ENCODE results near the gene TMCO4. TPM values are rescaled to one million over a fixed set of nuclear protein-coding genes. Genes with fewer than 3 reads are reported as not detected.

Gene TMCO4
- total and polyA plus RNA-seq, 2 donors (not counting 3 experiments of a cell fraction or from before 2014, with no cell fraction given): 7.6 to 10.3 TPM

DNA sequence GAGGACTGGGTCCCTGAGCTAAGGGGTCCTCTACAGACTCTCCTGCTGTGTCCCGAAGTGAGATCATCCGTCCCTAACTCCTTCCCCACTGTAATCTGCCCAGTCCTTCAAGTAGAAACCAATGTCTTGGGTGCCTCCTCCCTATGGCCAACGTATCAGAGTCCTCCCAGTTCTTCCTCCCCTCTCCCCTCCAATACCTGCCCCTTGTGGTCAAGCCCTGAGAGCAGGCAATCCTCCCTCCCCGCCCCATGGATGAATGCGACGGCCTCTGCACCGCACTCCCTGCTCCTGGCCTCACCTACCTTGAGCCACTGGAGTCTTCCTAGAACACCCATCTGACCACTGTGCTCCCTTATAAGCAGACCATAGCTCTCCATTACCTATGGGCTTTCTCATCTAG is 103.9 kb downstream of the TMCO4 start:
- Histone ChIP-seq H3K27me3 (ENCODE audit: control insufficient read depth in 2 of 2, insufficient read depth in 2 of 2, low read length in 2 of 2) (no peaks in the 10 kb centered on the region), H3K9me1 (replicated peaks; ENCODE audit: control insufficient read depth, extremely low read depth, insufficient read depth, low read length) (no peaks in the 10 kb centered on the region), H3K4me2 (ENCODE audit: insufficient read depth, low read length) (no peak overlapping the region), H3K36me3 (ENCODE audit: control insufficient read depth in 2 of 2, extremely low read depth in 1 of 2, insufficient read depth in 2 of 2, low read length in 2 of 2) (no peaks in the 10 kb centered on the region), H2AFZ (ENCODE audit: low read depth, low read length) (no peak overlapping the region), H3K4me1 (ENCODE audit: control insufficient read depth, extremely low read depth, insufficient read depth, low read length) (no peaks in the 10 kb centered on the region), H3K9ac (replicated peaks; ENCODE audit: extremely low read depth, insufficient read depth, low read length) (no peak overlapping the region), H4K20me1 (replicated peaks; ENCODE audit: control insufficient read depth, extremely low read depth, insufficient read depth, low read length) (no peaks in the 10 kb centered on the region), H3K9me3 (replicated peaks; ENCODE audit: control insufficient read depth, insufficient read depth, low read length) (no peaks in the 10 kb centered on the region), H3K27ac (ENCODE audit: insufficient read depth, low read depth, low read length) (no peak overlapping the region), H3K79me2 (ENCODE audit: control insufficient read depth, insufficient read depth, low read length) (no peaks in the 10 kb centered on the region), H3K4me3 (replicated peaks in 1 of 3; ENCODE audit: insufficient read depth in 1 of 3, low read depth in 1 of 3, low read length in 3 of 3) (no peak overlapping the region)
- intact Hi-C loops (cut with micrococcal nuclease) (no loop called here), dilution Hi-C loops (cut with MboI; ENCODE audit: extremely low pct_ligation_motif_present, low sequenced_read_pairs) (no loop called here)
- CTCF ChIA-PET: interaction anchor here (10.5 kb wide), 1 partner anchor 9 kb away, joined by 53 read pairs; no protein-coding TSS in a partner anchor
- DNase-seq (ENCODE audit: low read depth, low spot score) (no peak), FAIRE-seq (no peak)
- TF ChIP-seq MAX (IDR thresholded peaks at IDR 0.05; ENCODE audit: insufficient read depth, insufficient read length): no peak
- no peak for TF ChIP-seq CTCF (IDR thresholded peaks at IDR 0.05; ENCODE audit: extremely low read depth in 1 of 2, insufficient read depth in 1 of 2, low read depth in 1 of 2, low read length in 2 of 2)
- TF ChIP-seq POLR2AphosphoS5 (IDR thresholded peaks at IDR 0.05; ENCODE audit: insufficient read depth, low read depth, low read length): no peak
- no peak for TF ChIP-seq MYC (IDR thresholded peaks at IDR 0.05; ENCODE audit: low read depth, low read length)
- no peak for TF ChIP-seq GATA2 (IDR thresholded peaks at IDR 0.05; ENCODE audit: insufficient read depth, insufficient read length, low read depth, low read length)
- POLR2A ChIA-PET: no interaction called here
- no TSS peak for BruUV-seq (replicated peaks)

DNA sequence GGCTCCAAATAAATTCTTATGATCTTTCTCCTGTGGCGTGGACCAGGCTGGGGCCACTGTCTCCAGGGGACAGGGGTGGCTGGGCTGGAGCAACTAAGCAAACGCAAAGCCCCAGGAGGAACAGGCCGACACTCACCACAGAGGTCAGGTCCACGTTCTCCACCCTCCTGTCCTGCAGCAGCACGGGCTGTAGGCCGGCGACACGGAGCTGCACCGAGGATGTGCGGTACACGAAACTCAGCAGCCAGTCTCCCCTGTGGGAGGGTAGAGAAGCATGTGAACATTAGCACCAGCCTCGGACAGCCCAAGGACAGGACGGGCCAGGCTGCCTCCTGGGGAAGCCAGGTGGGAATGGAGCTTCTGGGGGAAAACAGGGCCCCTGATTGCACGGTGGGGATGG is 105.4 kb downstream of the TMCO4 start:
- dilution Hi-C loops (cut with MboI; ENCODE audit: extremely low pct_ligation_motif_present, low sequenced_read_pairs): no loop called here
- POLR2A ChIA-PET: no interaction called here
- H3K9me1 ChIP-seq (replicated peaks; ENCODE audit: control insufficient read depth, extremely low read depth, insufficient read depth, low read length): no peaks in the 10 kb centered on the region

More for the DNA sequence above, 105.4 kb downstream of the TMCO4 start:
- no TSS peak for BruUV-seq (replicated peaks)
- Histone ChIP-seq H3K9ac (replicated peaks; ENCODE audit: extremely low read depth, insufficient read depth, low read length) (no peak overlapping the region), H3K79me2 (ENCODE audit: control insufficient read depth, insufficient read depth, low read length) (no peaks in the 10 kb centered on the region), H4K20me1 (replicated peaks; ENCODE audit: control insufficient read depth, extremely low read depth, insufficient read depth, low read length) (no peaks in the 10 kb centered on the region), H3K27me3 (ENCODE audit: control insufficient read depth in 2 of 2, insufficient read depth in 2 of 2, low read length in 2 of 2) (no peaks in the 10 kb centered on the region), H3K36me3 (ENCODE audit: control insufficient read depth in 2 of 2, extremely low read depth in 1 of 2, insufficient read depth in 2 of 2, low read length in 2 of 2) (no peaks in the 10 kb centered on the region), H3K4me2 (ENCODE audit: insufficient read depth, low read length) (no peak overlapping the region), H3K4me3 (replicated peaks in 1 of 3; ENCODE audit: insufficient read depth in 1 of 3, low read depth in 1 of 3, low read length in 3 of 3) (no peak overlapping the region), H3K4me1 (ENCODE audit: control insufficient read depth, extremely low read depth, insufficient read depth, low read length) (no peaks in the 10 kb centered on the region), H2AFZ (ENCODE audit: low read depth, low read length) (no peak overlapping the region), H3K27ac (ENCODE audit: insufficient read depth, low read depth, low read length) (no peak overlapping the region), H3K9me3 (replicated peaks; ENCODE audit: control insufficient read depth, insufficient read depth, low read length) (no peaks in the 10 kb centered on the region)
- no peak for DNase-seq (ENCODE audit: low read depth, low spot score)
- TF ChIP-seq FOS (IDR thresholded peaks at IDR 0.05; ENCODE audit: borderline replicate concordance, insufficient read depth, low read length): no peak
- TF ChIP-seq POLR2AphosphoS5 (IDR thresholded peaks at IDR 0.05; ENCODE audit: insufficient read depth, low read depth, low read length): no peak
- no peak for TF ChIP-seq GATA2 (IDR thresholded peaks at IDR 0.05; ENCODE audit: insufficient read depth, insufficient read length, low read depth, low read length)
- TF ChIP-seq CTCF (IDR thresholded peaks at IDR 0.05; ENCODE audit: extremely low read depth in 1 of 2, insufficient read depth in 1 of 2, low read depth in 1 of 2, low read length in 2 of 2): no peak
- no peak for TF ChIP-seq EZH2 (IDR thresholded peaks at IDR 0.05; ENCODE audit: borderline replicate concordance, low read depth, low read length, severe bottlenecking)
- no peak for TF ChIP-seq POLR2A (IDR thresholded peaks at IDR 0.05; ENCODE audit: low read depth, low read length)
- no peak for TF ChIP-seq MAX (IDR thresholded peaks at IDR 0.05; ENCODE audit: insufficient read depth, insufficient read length)
- no peak for TF ChIP-seq JUN (IDR thresholded peaks at IDR 0.05; ENCODE audit: borderline replicate concordance, insufficient read depth, insufficient read length, low read depth)
- no peak for TF ChIP-seq MYC (IDR thresholded peaks at IDR 0.05; ENCODE audit: low read depth, low read length)
- no peak for FAIRE-seq
- intact Hi-C loops (cut with micrococcal nuclease): no loop called here
- CTCF ChIA-PET: interaction anchor here (1.5 to 10.5 kb wide), 2 partner anchors 11 to 32 kb away, joined by 3 to 53 read pairs; no protein-coding TSS in a partner anchor
